GM12878 (cell line): ENCODE results near the gene ZFAND2A. TPM values are rescaled to one million over a fixed set of nuclear protein-coding genes. Genes with fewer than 3 reads are reported as not detected.
A peak's percentile ranks its signal among the peaks of the same experiment; 100 is the strongest.

ENCODE experiments used
- CREM ChIP-seq: IDR thresholded peaks from 2 replicates; pipeline ENCODE4 v1.6.1; 2014; ENCODE audit warnings: antibody characterized with exemption, low read depth
- EED ChIP-seq: sonication (generic); IDR thresholded peaks from 2 replicates; pipeline ENCODE4 v1.6.1; 2016; ENCODE audit warnings: antibody characterized with exemption, low read depth
- EP300 ChIP-seq, 2 experiments: fragments of 150-350 bp in 1 of 2; IDR thresholded peaks; 2 replicates each; pipeline ENCODE4 v1.6.1; 2011 to 2012; ENCODE audit warnings: low read depth in 2 of 2, low read length in 2 of 2, borderline replicate concordance in 1 of 2, improper control_type of control experiment in 1 of 2, inconsistent platforms in 1 of 2; ENCODE audit not compliant: control insufficient read depth in 1 of 2
- ESRRA ChIP-seq: IDR thresholded peaks from 2 replicates; pipeline ENCODE4 v1.6.1; 2012; ENCODE audit warnings: mild to moderate bottlenecking, low read length, improper control_type of control experiment
- EZH2 ChIP-seq: IDR thresholded peaks from 2 replicates; pipeline ENCODE4 v1.6.1; 2012; ENCODE audit warnings: low read depth, mild to moderate bottlenecking, control low read depth, inconsistent platforms, low read length, borderline replicate concordance; ENCODE audit not compliant: control insufficient read depth
- FOXM1 ChIP-seq: IDR thresholded peaks from 2 replicates; pipeline ENCODE4 v1.6.1; 2012; ENCODE audit warnings: low read depth, mild to moderate bottlenecking, inconsistent platforms, low read length, moderate library complexity
- JUNB ChIP-seq: IDR thresholded peaks from 2 replicates; pipeline ENCODE4 v1.6.1; 2016; ENCODE audit warnings: antibody characterized with exemption, mild to moderate bottlenecking
- MAX ChIP-seq: IDR thresholded peaks from 2 replicates; pipeline ENCODE4 v1.6.1; 2012; ENCODE audit warnings: low read depth, low read length, improper control_type of control experiment
- MTA3 ChIP-seq: IDR thresholded peaks from 2 replicates; pipeline ENCODE4 v1.6.1; 2012; ENCODE audit warnings: low read length, inconsistent platforms, borderline replicate concordance
- MXI1 ChIP-seq: fragments of 150-350 bp; IDR thresholded peaks from 2 replicates; pipeline ENCODE4 v1.6.1; 2011; ENCODE audit warnings: low read depth, mild to moderate bottlenecking, inconsistent platforms, low read length, improper control_type of control experiment
- NFYB ChIP-seq: IDR thresholded peaks from 2 replicates; pipeline ENCODE4 v1.6.1; 2011; ENCODE audit warnings: low read depth, mild to moderate bottlenecking, low read length, improper control_type of control experiment, moderate library complexity; ENCODE audit not compliant: insufficient read depth
- PAX5 ChIP-seq: IDR thresholded peaks from 2 replicates; pipeline ENCODE4 v1.6.1; 2011; ENCODE audit warnings: low read depth, low read length, borderline replicate concordance
- RELB ChIP-seq: fragments of 450-650 bp; IDR thresholded peaks from 2 replicates; pipeline ENCODE4 v1.6.1; 2017; ENCODE audit warnings: low read depth, mild to moderate bottlenecking, moderate library complexity
- SIX5 ChIP-seq: IDR thresholded peaks from 2 replicates; pipeline ENCODE4 v1.6.1; 2011; ENCODE audit warnings: mild to moderate bottlenecking, low read depth, low read length, moderate library complexity; ENCODE audit not compliant: severe bottlenecking
- STAT3 ChIP-seq: IDR thresholded peaks from 2 replicates; pipeline ENCODE4 v1.6.1; 2011; ENCODE audit warnings: low read depth, low read length, improper control_type of control experiment
- TCF3 ChIP-seq: IDR thresholded peaks from 2 replicates; pipeline ENCODE4 v1.6.1; 2012; ENCODE audit warnings: low read depth, mild to moderate bottlenecking, low read length, borderline replicate concordance; ENCODE audit not compliant: insufficient read depth
- ZNF384 ChIP-seq: IDR thresholded peaks from 2 replicates; pipeline ENCODE4 v1.6.1; 2012; ENCODE audit warnings: low read depth, mild to moderate bottlenecking, low read length, improper control_type of control experiment, borderline replicate concordance
- polyA plus RNA-seq, 11 experiments: library from polyadenylated mRNA; depleted of rRNA in 4 of 11; unstranded in 6 of 11; stranded (reverse) in 5 of 11; fragments of >200 nt; fragmentation: Nextera tagmentation in 4 of 11; fragmentation: Illumina TruSeq in 1 of 11; extraction: Ambion mirVana in 4 of 11; extraction: Trizol in 1 of 11; gene quantifications; 1 replicate in 1 of 11; 2 replicates in 10 of 11; pipeline versions ENCODE4 v1.2.1 to v1.2.3, GENCODE V29; 2011 to 2016; ENCODE audit warnings: inconsistent platforms in 2 of 11, missing spikeins in 2 of 11, low read depth in 1 of 11
- total RNA-seq, 4 experiments: library from RNA; depleted of rRNA in 3 of 4; stranded (reverse); fragments of >200 nt in 3 of 4; fragmentation: Illumina TruSeq in 1 of 4; extraction: Trizol in 1 of 4; gene quantifications; 2 replicates each; pipeline versions ENCODE4 v1.2.1 to v1.2.3, GENCODE V29; 2013 to 2021
- TF ChIP-seq, protein P1 (sequence below): fragments of 450-650 bp; IDR thresholded peaks from 2 replicates; pipeline ENCODE4 v1.6.1; 2016; ENCODE audit warnings: mild to moderate bottlenecking, moderate library complexity, borderline replicate concordance
- TF ChIP-seq, protein P2 (sequence below): IDR thresholded peaks from 2 replicates; pipeline ENCODE4 v1.6.1; 2012; ENCODE audit warnings: low read depth, low read length, improper control_type of control experiment

Gene ZFAND2A
- total and polyA plus RNA-seq, 10 of the 15 experiments (the other 5 are each of a cell fraction or from before 2014, with no cell fraction given): 14.8 to 39.9 (median 20.8) TPM

- no peak for TF ChIP-seq ESRRA
- peak; percentile 57 for TF ChIP-seq SIX5
- TF ChIP-seq, protein P1, sequence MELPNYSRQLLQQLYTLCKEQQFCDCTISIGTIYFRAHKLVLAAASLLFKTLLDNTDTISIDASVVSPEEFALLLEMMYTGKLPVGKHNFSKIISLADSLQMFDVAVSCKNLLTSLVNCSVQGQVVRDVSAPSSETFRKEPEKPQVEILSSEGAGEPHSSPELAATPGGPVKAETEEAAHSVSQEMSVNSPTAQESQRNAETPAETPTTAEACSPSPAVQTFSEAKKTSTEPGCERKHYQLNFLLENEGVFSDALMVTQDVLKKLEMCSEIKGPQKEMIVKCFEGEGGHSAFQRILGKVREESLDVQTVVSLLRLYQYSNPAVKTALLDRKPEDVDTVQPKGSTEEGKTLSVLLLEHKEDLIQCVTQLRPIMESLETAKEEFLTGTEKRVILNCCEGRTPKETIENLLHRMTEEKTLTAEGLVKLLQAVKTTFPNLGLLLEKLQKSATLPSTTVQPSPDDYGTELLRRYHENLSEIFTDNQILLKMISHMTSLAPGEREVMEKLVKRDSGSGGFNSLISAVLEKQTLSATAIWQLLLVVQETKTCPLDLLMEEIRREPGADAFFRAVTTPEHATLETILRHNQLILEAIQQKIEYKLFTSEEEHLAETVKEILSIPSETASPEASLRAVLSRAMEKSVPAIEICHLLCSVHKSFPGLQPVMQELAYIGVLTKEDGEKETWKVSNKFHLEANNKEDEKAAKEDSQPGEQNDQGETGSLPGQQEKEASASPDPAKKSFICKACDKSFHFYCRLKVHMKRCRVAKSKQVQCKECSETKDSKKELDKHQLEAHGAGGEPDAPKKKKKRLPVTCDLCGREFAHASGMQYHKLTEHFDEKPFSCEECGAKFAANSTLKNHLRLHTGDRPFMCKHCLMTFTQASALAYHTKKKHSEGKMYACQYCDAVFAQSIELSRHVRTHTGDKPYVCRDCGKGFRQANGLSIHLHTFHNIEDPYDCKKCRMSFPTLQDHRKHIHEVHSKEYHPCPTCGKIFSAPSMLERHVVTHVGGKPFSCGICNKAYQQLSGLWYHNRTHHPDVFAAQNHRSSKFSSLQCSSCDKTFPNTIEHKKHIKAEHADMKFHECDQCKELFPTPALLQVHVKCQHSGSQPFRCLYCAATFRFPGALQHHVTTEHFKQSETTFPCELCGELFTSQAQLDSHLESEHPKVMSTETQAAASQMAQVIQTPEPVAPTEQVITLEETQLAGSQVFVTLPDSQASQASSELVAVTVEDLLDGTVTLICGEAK: peak; percentile 75; the same call in 1 of the 2 replicates
- TF ChIP-seq PAX5: peak; percentile 69; the same call in 1 of the 2 replicates
- TF ChIP-seq, protein P2, sequence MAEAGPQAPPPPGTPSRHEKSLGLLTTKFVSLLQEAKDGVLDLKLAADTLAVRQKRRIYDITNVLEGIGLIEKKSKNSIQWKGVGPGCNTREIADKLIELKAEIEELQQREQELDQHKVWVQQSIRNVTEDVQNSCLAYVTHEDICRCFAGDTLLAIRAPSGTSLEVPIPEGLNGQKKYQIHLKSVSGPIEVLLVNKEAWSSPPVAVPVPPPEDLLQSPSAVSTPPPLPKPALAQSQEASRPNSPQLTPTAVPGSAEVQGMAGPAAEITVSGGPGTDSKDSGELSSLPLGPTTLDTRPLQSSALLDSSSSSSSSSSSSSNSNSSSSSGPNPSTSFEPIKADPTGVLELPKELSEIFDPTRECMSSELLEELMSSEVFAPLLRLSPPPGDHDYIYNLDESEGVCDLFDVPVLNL: peak; percentile 40; the same call in 1 of the 2 replicates
- no peak for TF ChIP-seq STAT3
- TF ChIP-seq EZH2: no peak
- TF ChIP-seq MAX: no peak; the same call in 1 of the 2 replicates
- no peak; a peak in 1 of 4 replicates for TF ChIP-seq EP300 (IDR thresholded peaks at IDR 0.05; ENCODE audit: borderline replicate concordance in 1 of 2, control insufficient read depth in 1 of 2, low read depth in 2 of 2, low read length in 2 of 2)
- no peak for TF ChIP-seq ZNF384
- TF ChIP-seq TCF3: no peak
- TF ChIP-seq EED: no peak
- no peak for TF ChIP-seq FOXM1
- no peak for TF ChIP-seq MTA3
- TF ChIP-seq NFYB: peak; percentile 90; the same call in 1 of the 2 replicates
- TF ChIP-seq MXI1: peak; percentile 50
- TF ChIP-seq CREM: peak; percentile 99
- TF ChIP-seq RELB: peak; percentile 95
- no peak for TF ChIP-seq JUNB
Observed at GRCh38 chr7:1159891-1160669, at the start of gene ZFAND2A (continued).
